SK-N-DZ (cell line): ENCODE results near the gene CAMTA1.
"Not testable (repeated sequence)": the region's sequence is repeated elsewhere in the genome, so short reads cannot be mapped to it uniquely, and the experiment has no call there.

ENCODE experiments used
- DNase-seq: peaks from one replicate; pipeline ENCODE4 v3.0.0-alpha.2; 2015; ENCODE audit warnings: low spot score

CAMTA1 gene

DNA sequence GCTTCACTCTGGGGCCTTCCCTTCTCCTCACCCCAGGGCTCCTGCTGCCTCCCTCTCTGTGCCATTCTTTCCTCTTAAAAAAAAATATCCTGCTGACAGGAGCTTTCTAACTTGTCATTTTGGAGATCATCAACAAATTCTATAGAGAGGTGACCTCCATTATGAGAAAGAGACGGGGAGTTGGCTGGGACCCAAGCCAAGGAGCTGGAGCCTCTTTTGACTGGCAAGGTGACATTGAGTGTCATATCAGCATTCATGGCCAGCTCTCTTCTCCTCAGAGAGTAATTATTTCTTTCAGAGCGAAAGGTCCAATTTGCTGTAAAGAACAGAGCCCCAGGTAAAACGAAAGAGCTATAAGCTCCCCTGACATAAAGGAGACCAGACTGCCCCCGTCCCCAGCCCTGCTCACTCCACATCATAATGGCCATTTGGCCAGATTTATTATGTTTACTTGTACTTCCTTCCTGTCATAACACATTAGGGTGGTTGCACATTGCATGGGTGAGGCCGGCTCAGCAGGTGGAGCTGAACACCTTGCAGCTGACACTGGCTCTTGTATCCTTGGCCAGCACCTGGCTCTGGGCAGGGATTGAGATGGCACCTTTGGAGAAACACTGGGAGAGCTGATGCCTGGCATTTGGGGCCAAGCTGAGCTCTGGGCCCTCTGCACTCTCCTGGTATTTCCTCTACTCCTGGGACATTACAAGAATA is 581.9 kb downstream of the CAMTA1 start:
- no peak for DNase-seq

DNA sequence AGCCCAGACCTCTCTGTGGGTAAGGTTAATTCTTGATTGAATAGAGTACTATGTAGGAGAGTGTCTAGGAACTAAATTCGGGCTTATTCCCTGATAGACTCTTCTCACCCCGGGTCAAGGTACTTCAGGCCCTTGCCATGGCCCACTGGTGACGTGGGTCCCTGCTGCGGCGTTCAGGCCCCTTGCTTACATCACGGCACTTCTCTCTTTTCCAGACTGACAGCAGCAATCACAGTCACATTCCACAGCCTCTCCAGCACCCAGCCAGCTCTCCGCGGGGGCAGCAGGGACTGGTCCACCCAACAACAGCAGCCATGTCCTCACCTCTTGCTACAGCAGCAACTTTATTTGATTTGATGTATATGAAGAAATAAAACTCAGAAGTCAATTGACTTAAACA is 584.6 kb downstream of the CAMTA1 start:
- no peak for DNase-seq

GRCh38 chr1:7371926-7372325 is 586.7 kb downstream of the CAMTA1 start:
- DNase-seq: no peak

DNA sequence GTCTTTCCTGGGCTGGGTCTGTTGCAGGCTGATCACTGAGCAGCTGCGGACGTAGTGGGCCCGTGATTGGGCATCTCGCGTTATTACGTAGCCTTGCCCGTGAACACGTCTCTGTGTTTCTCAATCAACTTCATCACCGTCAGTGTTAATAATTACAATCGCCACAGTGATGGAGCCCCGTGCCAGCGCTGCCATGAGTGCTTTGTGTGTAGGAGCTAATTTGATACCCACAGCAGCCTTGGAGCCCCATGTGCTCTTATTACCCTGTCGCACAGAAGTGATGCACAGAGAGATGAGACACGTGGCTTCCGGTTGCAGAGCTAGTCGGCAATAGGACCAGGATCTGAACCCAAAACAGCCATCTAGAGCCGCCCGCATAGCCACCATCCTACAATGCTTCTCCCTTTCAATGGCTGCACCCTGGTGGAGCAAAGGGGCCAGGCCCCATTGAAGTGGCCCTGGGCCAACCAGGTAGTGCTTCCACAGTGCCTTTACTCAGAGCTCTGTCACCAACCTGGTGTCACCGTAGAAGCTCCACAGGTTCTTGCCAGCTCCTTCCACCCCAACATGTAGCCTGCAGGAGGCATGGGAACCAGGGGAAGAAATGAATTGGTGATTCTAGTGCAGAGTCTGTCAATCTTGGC is 587.3 kb downstream of the CAMTA1 start:
- no peak for DNase-seq

- no peak for DNase-seq
These were observed 588.0 kb downstream of the CAMTA1 start for GRCh38 chr1:7373251-7373650.

- no peak for DNase-seq
These were observed 588.8 kb downstream of the CAMTA1 start for GRCh38 chr1:7373876-7374562.

- no peak for DNase-seq
These were observed 589.4 kb downstream of the CAMTA1 start for GRCh38 chr1:7374563-7375160.

DNA sequence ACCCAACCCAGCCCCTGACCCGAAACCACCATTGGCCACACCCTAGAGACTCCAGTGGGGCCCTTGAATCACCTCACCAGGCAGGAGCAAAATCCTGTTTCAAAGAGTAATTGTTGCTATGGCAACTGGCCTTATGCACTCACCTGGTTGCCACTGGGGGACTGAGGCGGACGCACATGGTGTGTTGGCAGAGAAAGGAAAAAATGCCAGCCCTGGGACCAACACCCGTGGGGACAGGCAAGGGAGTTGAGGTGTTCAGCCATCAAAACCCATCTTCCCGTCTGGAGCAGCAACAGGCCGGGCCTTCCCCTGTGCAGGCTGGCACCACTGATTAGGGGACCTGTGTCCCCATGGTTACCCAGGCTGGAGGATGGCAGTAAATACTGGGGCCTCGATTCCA is 590.1 kb downstream of the CAMTA1 start:
- DNase-seq: no peak

- DNase-seq: no peak
These were observed 590.8 kb downstream of the CAMTA1 start for GRCh38 chr1:7375781-7376660.

DNA sequence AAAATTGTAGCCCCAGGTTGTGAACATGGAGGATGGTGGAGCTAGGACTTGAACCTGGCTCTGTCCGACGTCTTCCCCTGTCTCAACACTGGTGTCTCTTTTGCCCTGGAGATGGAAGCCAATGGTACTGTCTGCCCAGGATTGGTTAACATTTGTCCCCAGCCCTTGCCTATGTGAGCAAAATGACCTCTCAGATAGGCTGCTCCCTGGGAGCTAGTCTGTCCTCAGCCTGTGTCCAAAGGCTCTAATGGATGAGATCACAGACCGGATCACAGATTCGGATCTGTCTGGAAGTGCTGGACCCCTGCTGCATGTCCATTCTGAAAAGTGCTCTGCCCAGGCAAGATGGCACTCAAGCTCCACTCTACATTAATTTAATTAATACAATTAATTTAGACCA is 591.4 kb downstream of the CAMTA1 start:
- no peak for DNase-seq

- DNase-seq: no peak
These were observed 593.3 kb downstream of the CAMTA1 start for GRCh38 chr1:7378346-7379130.

DNA sequence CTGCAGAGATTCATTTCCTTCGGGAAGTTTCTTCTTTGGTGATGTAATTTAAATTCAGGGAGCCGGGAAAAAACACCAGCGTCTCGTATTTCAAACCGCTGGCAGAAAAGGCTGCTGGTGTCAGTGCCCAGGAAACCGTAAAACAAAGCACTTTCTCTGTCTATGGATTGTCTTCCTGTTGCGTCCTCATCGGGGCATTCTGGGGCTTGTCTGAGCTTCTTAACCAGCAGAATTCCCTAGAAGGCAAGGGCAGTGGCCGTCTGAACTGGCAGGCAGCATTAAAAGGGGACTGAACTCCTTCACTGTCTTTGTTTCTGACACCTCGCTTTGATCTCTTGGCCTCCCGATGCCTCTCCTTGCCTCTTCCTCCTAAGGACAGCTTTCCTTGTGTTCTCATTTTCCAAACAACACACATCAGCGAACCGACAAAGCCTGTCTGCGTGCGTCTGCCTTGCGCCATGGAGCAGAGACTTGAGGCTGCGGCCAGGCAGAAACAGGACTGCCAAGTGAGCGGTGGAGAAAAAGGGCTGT is 594.3 kb downstream of the CAMTA1 start:
- no peak for DNase-seq

DNA sequence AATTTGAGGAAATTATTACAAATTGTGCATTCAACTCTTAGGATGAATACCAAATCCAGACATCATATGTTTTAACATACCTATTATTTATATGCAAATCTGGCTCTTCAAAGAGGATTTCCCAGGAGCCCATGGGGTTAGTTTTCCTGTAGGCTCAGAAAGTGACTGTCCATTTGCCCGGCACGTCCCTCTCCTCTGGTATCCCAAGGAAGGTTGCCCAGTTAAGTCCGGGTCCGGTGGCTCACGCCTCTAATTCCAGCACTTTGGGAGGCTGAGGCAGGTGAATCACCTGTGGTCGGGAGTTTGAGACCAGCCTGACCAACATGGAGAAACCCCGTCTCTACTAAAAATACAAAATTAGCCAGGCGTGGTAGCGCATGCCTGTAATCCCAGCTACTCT is 594.8 kb downstream of the CAMTA1 start:
- not testable (repeated sequence) for DNase-seq

- no peak for DNase-seq
These were observed 595.5 kb downstream of the CAMTA1 start for GRCh38 chr1:7380712-7381111.

DNA sequence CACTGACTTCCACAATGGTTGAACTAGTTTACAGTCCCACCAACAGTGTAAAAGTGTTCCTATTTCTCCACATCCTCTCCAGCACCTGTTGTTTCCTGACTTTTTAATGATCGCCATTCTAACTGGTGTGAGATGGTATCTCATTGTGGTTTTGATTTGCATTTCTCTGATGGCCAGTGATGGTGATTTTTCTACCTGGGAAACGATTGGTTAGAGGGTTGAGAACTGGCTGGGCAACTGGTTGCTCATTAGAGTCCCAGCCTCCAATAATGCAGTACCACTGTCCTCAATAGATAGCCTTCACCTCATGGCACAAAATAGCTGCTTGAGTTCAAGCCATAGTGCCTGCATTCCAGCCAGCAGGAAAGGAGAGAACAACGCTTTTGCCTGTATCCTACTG is 596.5 kb downstream of the CAMTA1 start:
- DNase-seq: not testable (repeated sequence)

DNA sequence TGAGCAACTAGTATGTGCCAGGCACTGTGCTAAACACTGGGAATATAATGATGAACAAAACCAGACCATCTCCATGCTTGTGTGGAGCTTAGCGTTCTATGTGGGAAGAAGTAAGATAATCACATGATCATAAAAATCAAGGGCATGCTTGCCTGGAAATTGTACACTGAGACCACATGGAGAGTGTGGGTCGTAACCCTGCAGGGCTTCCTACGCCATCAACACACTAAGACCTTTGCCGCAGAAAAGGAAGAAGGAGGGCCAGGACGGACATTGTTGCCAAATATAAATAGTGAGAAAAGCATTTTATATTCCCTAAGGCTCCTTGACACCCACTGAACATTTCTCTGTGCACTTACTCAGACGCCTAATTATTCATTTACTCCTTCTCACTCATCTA is 597.7 kb downstream of the CAMTA1 start:
- no peak for DNase-seq

DNA sequence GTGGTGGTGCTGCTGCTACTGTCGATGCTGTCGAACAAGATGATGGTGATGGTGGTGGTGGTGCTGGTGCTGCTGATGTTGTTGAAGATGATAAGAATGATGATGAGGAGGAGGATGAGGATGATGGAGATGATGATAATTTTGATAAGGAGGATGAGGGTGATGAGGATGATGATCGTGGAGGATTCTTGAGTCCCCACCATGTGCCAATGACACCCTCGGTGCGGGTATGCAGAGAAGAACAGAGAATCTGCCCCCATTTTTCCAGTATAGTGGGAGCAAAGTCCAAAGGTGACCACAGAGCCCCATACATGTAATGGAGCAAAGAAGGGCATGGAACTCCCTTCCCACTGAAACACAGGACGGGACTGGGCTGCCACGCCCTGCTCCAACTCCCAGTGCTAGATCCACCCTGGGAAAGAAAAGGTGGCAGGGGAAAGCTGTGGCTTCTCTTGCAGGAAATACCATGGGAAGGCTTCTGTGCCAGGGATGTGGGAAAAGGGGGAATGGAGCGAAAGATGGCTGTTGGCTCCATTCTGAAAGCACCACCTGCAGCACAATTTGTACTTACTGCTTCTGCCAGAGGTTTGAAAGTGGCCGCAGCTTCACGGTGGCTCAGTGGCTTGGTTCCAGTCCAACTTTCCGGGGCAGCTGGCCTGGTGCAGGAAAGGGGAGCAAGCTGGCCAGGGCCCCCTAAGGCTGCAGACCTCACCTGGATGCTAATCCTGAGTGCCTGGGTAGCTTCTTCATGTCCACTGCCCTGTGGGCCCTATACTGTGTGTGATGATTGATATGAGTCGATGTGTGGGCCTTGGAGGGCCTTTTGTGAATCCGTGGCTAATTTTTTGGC is 598.6 kb downstream of the CAMTA1 start:
- DNase-seq: no peak

DNA sequence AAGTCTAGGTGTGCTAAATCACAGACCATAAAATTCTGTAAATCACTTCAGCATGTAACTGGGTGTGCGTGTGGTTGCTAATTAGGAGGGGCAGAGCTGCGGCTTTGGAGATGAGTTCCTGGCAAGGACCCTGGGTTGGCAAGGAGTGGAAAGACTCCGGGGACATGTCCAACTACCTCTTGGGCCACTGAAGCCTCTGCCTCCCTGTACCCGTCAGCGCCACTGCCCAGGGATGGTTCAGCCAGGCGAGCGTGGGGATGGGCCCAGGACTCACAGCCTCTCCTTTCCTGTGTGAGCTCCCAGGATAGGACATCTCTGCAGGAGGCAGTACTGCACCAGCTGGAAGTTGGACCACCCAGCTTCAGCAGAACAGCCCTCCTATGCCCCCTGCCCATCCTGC is 599.4 kb downstream of the CAMTA1 start:
- no peak for DNase-seq

- no peak for DNase-seq
These were observed 600.4 kb downstream of the CAMTA1 start for GRCh38 chr1:7385471-7386225.
